Activated CD8-positive, alpha-beta T cell treated with anti-CD3 and anti-CD28 coated beads, Interleukin-2, amount 10 ng/mL, durations not matched to agents 7 days and 5 days (primary cell): Measurements from ENCODE around the gene OR5H6. TPM values are rescaled to one million over a fixed set of nuclear protein-coding genes. Genes with fewer than 3 reads are reported as not detected.

ENCODE experiments used
- ATAC-seq: fragments of 150-1000 bp; cut with Tn5 transposase; one replicate; pipeline ENCODE4 v1.10.0; 2021; ENCODE audit warnings: moderate library complexity
- CTCF ChIA-PET: fragments of 350-600 bp; sonication (Branson Sonifier 250); formaldehyde crosslinking; loops from one replicate; lab custom pipeline; 2021; ENCODE audit warnings: antibody characterized with exemption; lab: Charles Lee
- POLR2A ChIA-PET: fragments of 350-600 bp; sonication (Branson Sonifier 250); formaldehyde crosslinking; loops from one replicate; lab custom pipeline; 2021; ENCODE audit warnings: antibody characterized with exemption; lab: Charles Lee
- DNase-seq: peaks from one replicate; pipeline ENCODE4 v3.0.0-alpha.2; 2020
- H3K27ac Mint-ChIP-seq: one replicate; pipeline ENCODE4 v1.8.0; 2021; ENCODE audit warnings: mild to moderate bottlenecking, mixed read lengths
- H3K27me3 Mint-ChIP-seq: one replicate; pipeline ENCODE4 v1.8.0; 2021; ENCODE audit warnings: low read depth, mixed read lengths
- H3K36me3 Mint-ChIP-seq: one replicate; pipeline ENCODE4 v1.8.0; 2021; ENCODE audit warnings: low read depth, mixed read lengths
- H3K4me1 Mint-ChIP-seq: one replicate; pipeline ENCODE4 v1.8.0; 2021; ENCODE audit warnings: low read depth, mixed read lengths
- H3K4me3 Mint-ChIP-seq: one replicate; pipeline ENCODE4 v1.8.0; 2021; ENCODE audit warnings: mild to moderate bottlenecking, mixed read lengths
- H3K9me3 Mint-ChIP-seq: one replicate; pipeline ENCODE4 v1.8.0; 2022; ENCODE audit warnings: mixed read lengths; ENCODE audit not compliant: insufficient read depth
- total RNA-seq, 2 experiments: library from RNA; stranded (reverse); gene quantifications; one replicate each; pipeline ENCODE4 v1.2.3, GENCODE V29; 2021

The OR5H6 gene
- total RNA-seq, 2 experiments from 2014 or later: not detected

DNA sequence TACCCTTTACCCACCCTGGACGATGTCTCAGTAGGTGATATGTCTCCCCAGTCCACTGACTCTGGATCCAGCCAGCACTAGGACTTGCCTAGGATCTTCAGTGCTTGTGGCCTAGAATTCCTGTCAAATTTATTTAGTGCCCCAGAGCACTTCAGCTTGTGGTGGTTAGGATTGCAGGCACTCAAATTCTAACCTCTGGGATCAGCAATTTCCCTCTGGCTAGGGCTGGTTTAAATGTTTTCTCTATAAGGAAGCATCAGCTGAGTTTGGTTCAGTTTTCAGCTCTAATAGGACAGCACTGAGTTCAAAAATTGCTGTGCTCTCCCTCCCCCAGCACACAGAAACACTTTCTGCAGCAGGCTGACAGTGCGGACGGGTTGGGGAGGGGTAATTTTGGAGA is 8.1 kb downstream of the OR5H6 start:
- no peak for ATAC-seq
- H3K36me3 Mint-ChIP-seq: no peaks in the 10 kb centered on the region
- CTCF ChIA-PET: interaction anchor here (1.0 kb wide), 1 partner anchor 13 kb away, joined by 3 read pairs; no protein-coding TSS in a partner anchor

DNA sequence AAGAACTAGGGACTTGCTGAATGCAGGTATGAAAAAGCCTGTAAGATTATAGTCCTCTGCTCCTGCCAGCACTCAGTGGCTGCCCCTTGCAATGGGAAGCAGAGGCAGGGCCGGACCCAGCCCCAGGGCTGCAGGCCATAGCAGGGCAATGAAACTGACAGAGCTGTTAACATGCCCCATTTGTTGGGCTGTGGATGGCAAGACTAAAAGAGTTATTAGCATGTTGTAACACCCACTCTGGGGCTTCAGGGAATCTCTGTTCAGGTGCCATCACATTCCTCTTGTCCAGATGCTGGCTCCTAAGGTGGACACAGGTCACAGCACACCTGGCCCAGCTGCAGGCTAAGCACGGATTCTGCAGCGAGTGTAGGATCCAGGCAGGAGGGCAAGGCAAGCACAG is 10.9 kb downstream of the OR5H6 start:
- DNase-seq: no peak
- ATAC-seq: no peak
- POLR2A ChIA-PET: no interaction called here
- Mint-ChIP-seq H3K9me3 (no peaks in the 10 kb centered on the region), H3K4me3 (no peak overlapping the region), H3K27me3 (peaks cover under 1% of the 10 kb centered on the region), H3K36me3 (no peaks in the 10 kb centered on the region), H3K27ac (no peak overlapping the region), H3K4me1 (no peaks in the 10 kb centered on the region)
- CTCF ChIA-PET: no interaction called here

More for the DNA sequence above, 8.1 kb downstream of the OR5H6 start:
- no peak for DNase-seq
- Mint-ChIP-seq H3K4me3 (no peak overlapping the region), H3K4me1 (no peaks in the 10 kb centered on the region), H3K9me3 (no peaks in the 10 kb centered on the region), H3K27ac (no peak overlapping the region), H3K27me3 (peaks cover 4% of the 10 kb centered on the region)
- POLR2A ChIA-PET: no interaction called here

DNA sequence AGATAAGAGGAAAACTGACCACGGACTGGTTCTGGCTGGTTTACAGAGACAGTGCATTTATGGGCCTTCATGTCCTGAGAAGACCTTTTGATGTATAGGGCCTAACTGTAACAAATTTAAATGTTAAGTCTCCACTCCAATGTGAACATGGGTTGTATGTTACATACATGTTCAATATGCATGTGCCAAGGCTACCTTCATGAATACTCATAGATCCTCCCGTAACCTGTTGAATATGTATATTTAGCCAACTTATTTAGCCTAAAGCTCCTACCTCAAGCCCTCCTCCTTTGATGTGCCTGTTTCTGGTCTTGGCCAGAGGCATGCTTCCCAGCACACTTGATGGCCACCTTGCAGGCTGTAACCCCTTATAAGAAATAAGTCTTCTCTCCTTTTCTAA is 18.2 kb downstream of the OR5H6 start, which contains the start of gene OR5H2:
TSS of gene OR5H2 (plus strand) at position 301 of the 400 bp plus-strand sequence. CDS start 398 bp downstream, outside the sequence.
- DNase-seq (no peak), ATAC-seq (no peak)
- POLR2A ChIA-PET: no interaction called here
- no peak within 1 kb of the TSS for H3K27ac Mint-ChIP-seq
- no peaks in the 10 kb centered on the region for H3K9me3 Mint-ChIP-seq
- no peaks in the 10 kb centered on the region for H3K4me1 Mint-ChIP-seq
- CTCF ChIA-PET: no interaction called here
- H3K27me3 Mint-ChIP-seq: peaks cover 13% of the 10 kb centered on the region
- H3K4me3 Mint-ChIP-seq: no peak within 1 kb of the TSS
- H3K36me3 Mint-ChIP-seq: no peaks in the 10 kb centered on the region

DNA sequence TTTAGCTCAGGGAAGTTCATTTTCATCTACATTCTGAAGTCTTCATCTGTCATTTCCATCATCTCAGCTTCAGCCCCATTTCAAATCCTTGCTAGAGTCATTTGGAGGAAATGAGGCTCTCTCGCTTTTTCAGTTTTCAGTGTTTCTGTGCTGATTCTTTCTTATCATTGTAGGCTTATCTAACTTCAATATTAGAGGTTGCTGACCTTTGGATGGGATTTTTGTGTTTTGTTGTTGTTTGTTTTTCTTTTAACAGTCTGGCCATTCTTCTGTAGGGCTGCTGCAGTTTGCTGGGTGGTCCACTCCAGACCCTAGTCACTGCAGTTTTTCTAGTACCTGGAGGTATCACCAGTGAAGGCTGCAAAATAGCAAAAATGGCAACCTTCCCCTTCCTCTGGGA is 26.9 kb downstream of the OR5H6 start:
- ATAC-seq (no peak), DNase-seq (no peak)
- POLR2A ChIA-PET: no interaction called here
- no peaks in the 10 kb centered on the region for H3K4me1 Mint-ChIP-seq
- H3K27me3 Mint-ChIP-seq: peaks cover 2% of the 10 kb centered on the region
- CTCF ChIA-PET: no interaction called here
- H3K4me3 Mint-ChIP-seq: no peak overlapping the region
- H3K27ac Mint-ChIP-seq: no peak overlapping the region
- no peaks in the 10 kb centered on the region for H3K9me3 Mint-ChIP-seq
- H3K36me3 Mint-ChIP-seq: no peaks in the 10 kb centered on the region

DNA sequence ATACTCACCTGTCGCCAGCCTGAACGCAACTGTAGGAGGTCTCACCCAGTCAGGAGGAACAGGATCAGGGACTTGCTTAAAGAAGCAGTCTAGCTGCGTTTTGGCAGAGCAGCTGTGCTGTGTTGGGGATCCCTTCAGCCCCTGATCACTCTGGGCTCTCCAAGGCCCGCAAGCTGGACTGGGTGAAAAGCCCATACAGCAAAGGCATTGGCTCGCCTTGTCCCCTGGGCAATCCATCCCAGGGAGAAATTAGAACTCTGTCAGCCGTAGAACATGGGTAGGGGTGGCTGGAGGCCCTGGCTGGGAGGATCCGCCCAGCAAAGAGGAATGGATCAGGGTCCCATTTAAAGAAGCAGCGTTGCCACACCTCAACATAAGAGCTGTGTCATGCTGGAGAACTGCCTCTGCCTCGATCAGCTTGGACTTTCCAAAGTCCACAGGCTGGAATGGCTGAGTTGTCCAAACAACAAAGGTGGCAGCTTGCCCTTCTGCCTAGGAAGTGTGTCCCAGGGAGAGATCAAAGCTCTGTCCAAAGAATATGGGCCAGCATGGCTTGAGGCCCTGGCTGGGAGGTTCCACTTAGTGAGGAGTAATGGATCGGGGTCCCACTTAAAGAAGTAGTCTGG is 27.4 kb downstream of the OR5H6 start:
- Mint-ChIP-seq H3K36me3 (no peaks in the 10 kb centered on the region), H3K27me3 (peaks cover 2% of the 10 kb centered on the region), H3K27ac (no peak overlapping the region), H3K4me1 (no peaks in the 10 kb centered on the region), H3K4me3 (no peak overlapping the region), H3K9me3 (no peaks in the 10 kb centered on the region)
- CTCF ChIA-PET: no interaction called here
- ATAC-seq: no peak
- no peak for DNase-seq
- POLR2A ChIA-PET: no interaction called here

Other genes with a start within 250 kb of the OR5H6 start
- not detected for gene GABRR3, start 228.9 kb upstream of the OR5H6 start, total RNA-seq
- gene OR5AC2, start 177.1 kb upstream of the OR5H6 start, total RNA-seq: not detected
- not detected for gene OR5H1, start 133.5 kb upstream of the OR5H6 start, total RNA-seq
- gene OR5H14, start 116.8 kb upstream of the OR5H6 start, total RNA-seq: not detected
- gene OR5H15, start 97.5 kb upstream of the OR5H6 start, total RNA-seq: not detected
- not detected for gene OR5H2, start 18.3 kb downstream of the OR5H6 start, total RNA-seq
- not detected for gene OR5K4, start 89.6 kb downstream of the OR5H6 start, total RNA-seq
- gene OR5K3, start 126.4 kb downstream of the OR5H6 start, total RNA-seq: not detected
- gene OR5K1, start 199.0 kb downstream of the OR5H6 start, total RNA-seq: not detected
- not detected for gene OR5K2, start 233.4 kb downstream of the OR5H6 start, total RNA-seq